OCI-LY7 (cell line): ENCODE results near the gene MYBPC2. TPM values are rescaled to one million over a fixed set of nuclear protein-coding genes. Genes with fewer than 3 reads are reported as not detected.

Source experiments
- BruUV-seq: library from RNA; stranded (reverse); fragments of 400-500 nt; replicated peaks from 2 replicates; lab custom pipeline; 2021; lab: Mats Ljungman, UMichigan
- CTCF ChIA-PET: fragments of 300-600 bp; sonication (Branson Sonifier 250); formaldehyde crosslinking; loops from one replicate; lab custom pipeline; 2022; ENCODE audit warnings: antibody characterized with exemption; ENCODE audit not compliant: unreplicated experiment; lab: Charles Lee
- POLR2A ChIA-PET: fragments of 300-600 bp; sonication (Branson Sonifier 250); formaldehyde crosslinking; loops from one replicate; lab custom pipeline; 2022; ENCODE audit warnings: antibody characterized with exemption; lab: Charles Lee
- DNase-seq: peaks from one replicate; pipeline ENCODE4 v3.0.0-alpha.2; 2015; ENCODE audit warnings: low spot score
- H2AFZ ChIP-seq: fragments of 200-600 bp; sonication (generic), shearing (Covaris generic); 2 replicates; pipeline ENCODE4 v1.6.1; 2014; ENCODE audit warnings: mild to moderate bottlenecking, antibody characterized with exemption, low read length, moderate library complexity
- H3K27ac ChIP-seq: fragments of 200-600 bp; sonication (generic); 2 replicates; pipeline ENCODE4 v1.5.1; 2014; ENCODE audit warnings: mixed run types, low read depth, mild to moderate bottlenecking, moderate library complexity, low read length, inconsistent platforms; ENCODE audit not compliant: poor library complexity, severe bottlenecking
- H3K36me3 ChIP-seq: fragments of 200-600 bp; sonication (generic); 2 replicates; pipeline ENCODE4 v1.6.1; 2014; ENCODE audit warnings: mild to moderate bottlenecking, antibody characterized with exemption, low read length, moderate library complexity, mixed read lengths; ENCODE audit not compliant: insufficient read depth
- H3K4me1 ChIP-seq: fragments of 200-600 bp; sonication (generic); 2 replicates; pipeline ENCODE4 v1.5.1; 2014; ENCODE audit warnings: mild to moderate bottlenecking, low read length; ENCODE audit not compliant: insufficient read depth, poor library complexity, severe bottlenecking
- H3K4me2 ChIP-seq: fragments of 200-600 bp; sonication (generic); 2 replicates; pipeline ENCODE4 v1.6.1; 2014; ENCODE audit warnings: mild to moderate bottlenecking, low read length
- H3K4me3 ChIP-seq: fragments of 200-600 bp; sonication (generic); 2 replicates; pipeline ENCODE4 v1.5.1; 2014; ENCODE audit warnings: mild to moderate bottlenecking, low read depth, low read length; ENCODE audit not compliant: poor library complexity, severe bottlenecking
- H3K79me2 ChIP-seq: fragments of 200-600 bp; sonication (generic); 2 replicates; pipeline ENCODE4 v1.6.1; 2016; ENCODE audit warnings: low read depth, mild to moderate bottlenecking, low read length, moderate library complexity, mixed read lengths; ENCODE audit not compliant: insufficient read depth
- H3K9me2 ChIP-seq: fragments of 200-600 bp; sonication (generic); 2 replicates; pipeline ENCODE4 v1.6.1; 2016; ENCODE audit warnings: mild to moderate bottlenecking, low read length, mixed read lengths; ENCODE audit not compliant: insufficient read depth
- H3K9me3 ChIP-seq: fragments of 200-600 bp; sonication (generic); 2 replicates; pipeline ENCODE4 v1.6.1; 2014; ENCODE audit warnings: mild to moderate bottlenecking, mixed run types, low read length, mixed read lengths
- H4K20me1 ChIP-seq: fragments of 200-600 bp; sonication (generic); 2 replicates; pipeline ENCODE4 v1.6.1; 2014; ENCODE audit warnings: mild to moderate bottlenecking, antibody characterized with exemption, low read length, moderate library complexity, mixed read lengths; ENCODE audit not compliant: insufficient read depth
- CTCF ChIP-seq: fragments of 200-600 bp; sonication (generic); conservative IDR thresholded peaks from 2 replicates; pipeline ENCODE4 v1.5.1; 2014; ENCODE audit warnings: mild to moderate bottlenecking, antibody characterized with exemption, low read length, moderate library complexity, mixed read lengths
- EZH2phosphoT487 ChIP-seq: fragments of 200-600 bp; sonication (generic); IDR thresholded peaks from 2 replicates; pipeline ENCODE4 v1.6.1; 2018; ENCODE audit warnings: low read depth, borderline replicate concordance, mild to moderate bottlenecking, mixed run types, antibody characterized with exemption, low read length, moderate library complexity, mixed read lengths
- intact Hi-C: fragments of 100-400 bp; cut with micrococcal nuclease; formaldehyde crosslinking; loops from one replicate; pipeline ENCODE4 v1.10.0; 2022; ENCODE audit not compliant: unreplicated experiment
- total RNA-seq, 2 experiments: library from RNA; depleted of rRNA in 1 of 2; stranded (reverse); fragments of >200 nt in 1 of 2; shearing (Covaris generic) in 1 of 2; gene quantifications; 2 replicates each; pipeline ENCODE4 v1.2.3, GENCODE V29; 2014 to 2022

The MYBPC2 gene
- total RNA-seq, 2 experiments from 2014 or later: 15.4 to 28.2 TPM

GRCh38 chr19:50419022-50419579 lies 13.6 kb upstream of the MYBPC2 start:
- H3K4me2 ChIP-seq: peak overlapping the region; percentile 92
- no peak for DNase-seq

DNA sequence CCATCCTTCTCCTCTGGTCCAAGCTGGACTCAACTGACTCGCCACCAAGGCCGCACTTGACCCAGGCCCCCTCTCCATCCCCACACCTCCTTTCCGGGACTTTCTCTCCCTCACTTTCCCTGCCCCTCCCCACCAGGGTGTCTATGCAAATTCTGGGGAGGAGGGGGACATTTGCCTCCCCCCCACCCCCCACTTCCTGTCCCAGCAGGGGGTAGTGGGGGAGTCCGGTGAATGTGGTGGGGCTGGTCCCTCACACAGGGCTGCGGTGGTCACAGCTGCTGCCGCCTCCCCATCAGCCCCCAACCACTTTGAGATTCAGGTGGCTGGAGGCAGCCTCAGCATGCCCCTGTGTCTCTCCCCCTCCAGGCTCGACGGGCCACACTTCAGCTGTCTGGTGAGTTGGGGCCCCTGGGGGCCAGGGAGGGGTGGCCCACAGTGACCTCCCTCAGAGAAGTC lies 13.1 kb upstream of the MYBPC2 start:
- POLR2A ChIA-PET: no interaction called here
- no peak for TF ChIP-seq EZH2phosphoT487
- TF ChIP-seq CTCF: no peak
- H2AFZ ChIP-seq: no peak overlapping the region

More at GRCh38 chr19:50419022-50419579, 13.6 kb upstream of the MYBPC2 start:
- H3K27ac ChIP-seq: peak overlapping the region; percentile 91
- intact Hi-C loops: no loop called here
- H3K4me3 ChIP-seq: peak overlapping the region; percentile 80
- ChIA-PET CTCF (no interaction called here), POLR2A (interaction anchor here (1.0 kb wide), 1 partner anchor 90 kb away, joined by 3 read pairs; the partner anchor contains the start of gene KCNC3)
- peaks cover 56% of the 10 kb centered on the region for H3K36me3 ChIP-seq
- H3K79me2 ChIP-seq: peaks cover 41% of the 10 kb centered on the region
- BruUV-seq: no TSS peak
- H3K9me2 ChIP-seq: no peaks in the 10 kb centered on the region
- H2AFZ ChIP-seq: no peak overlapping the region
- peaks cover 5% of the 10 kb centered on the region; the same call in 1 of the 2 replicates for H3K9me3 ChIP-seq
- TF ChIP-seq EZH2phosphoT487 (no peak), CTCF (no peak)
- peaks cover 63% of the 10 kb centered on the region for H3K4me1 ChIP-seq
- H4K20me1 ChIP-seq: no peaks in the 10 kb centered on the region; the same call in 1 of the 2 replicates

DNA sequence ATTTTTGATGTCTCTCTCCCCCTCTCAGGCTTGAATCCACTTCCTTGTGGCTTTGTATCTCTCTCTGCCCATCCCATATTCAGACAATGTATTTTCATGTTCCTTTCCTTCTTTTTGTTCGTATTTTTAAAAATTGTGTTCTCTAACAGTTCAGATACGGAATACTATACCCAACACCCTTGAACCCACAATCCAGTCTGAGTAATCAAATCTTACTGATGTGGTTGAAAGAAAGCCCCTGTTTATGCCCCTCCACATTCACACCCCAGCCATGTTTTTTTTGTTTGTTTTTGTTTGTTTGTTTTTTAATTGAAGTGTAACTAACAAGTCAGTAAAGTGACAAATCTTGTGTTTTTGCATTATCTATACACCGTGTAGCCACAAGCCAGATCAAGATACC lies 12.6 kb upstream of the MYBPC2 start:
- Histone ChIP-seq H2AFZ (no peak overlapping the region), H3K79me2 (peaks cover 41% of the 10 kb centered on the region), H3K9me2 (no peaks in the 10 kb centered on the region), H3K4me3 (peak overlapping the region; percentile 80), H3K4me1 (peaks cover 53% of the 10 kb centered on the region), H3K9me3 (peaks cover 5% of the 10 kb centered on the region; the same call in 1 of the 2 replicates), H3K36me3 (peaks cover 56% of the 10 kb centered on the region), H3K27ac (peak overlapping the region; percentile 91), H3K4me2 (peak overlapping the region; percentile 92), H4K20me1 (no peaks in the 10 kb centered on the region; the same call in 1 of the 2 replicates)
- ChIA-PET CTCF (no interaction called here), POLR2A (no interaction called here)
- no peak for DNase-seq
- TF ChIP-seq EZH2phosphoT487: no peak
- no peak for TF ChIP-seq CTCF
- intact Hi-C loops: no loop called here
- BruUV-seq: TSS peak; percentile 74

More for the DNA sequence above, 13.1 kb upstream of the MYBPC2 start:
- peak; percentile 89 for DNase-seq
- H3K9me3 ChIP-seq: peaks cover 5% of the 10 kb centered on the region; the same call in 1 of the 2 replicates
- no peaks in the 10 kb centered on the region; the same call in 1 of the 2 replicates for H4K20me1 ChIP-seq
- H3K9me2 ChIP-seq: no peaks in the 10 kb centered on the region
- no TSS peak for BruUV-seq
- H3K36me3 ChIP-seq: peaks cover 56% of the 10 kb centered on the region
- H3K27ac ChIP-seq: peak overlapping the region; percentile 91
- CTCF ChIA-PET: no interaction called here
- peak overlapping the region; percentile 80 for H3K4me3 ChIP-seq
- peaks cover 58% of the 10 kb centered on the region for H3K4me1 ChIP-seq
- peak overlapping the region; percentile 92 for H3K4me2 ChIP-seq
- intact Hi-C loops: no loop called here
- peaks cover 41% of the 10 kb centered on the region for H3K79me2 ChIP-seq
